ENCODE data around the gene FRAT2.

The FRAT2 gene

GRCh38 chr10:97367126-97367649 is 32.7 kb upstream of the FRAT2 start:
- Histone ChIP-seq H3K36me3 (ENCODE audit: insufficient read depth, low read length) (peaks cover 90% of the 10 kb centered on the region), H3K27me3 (ENCODE audit: insufficient read depth, low read length) (no peaks in the 10 kb centered on the region), H3K9ac (ENCODE audit: low read depth, low read length) (no peak overlapping the region), H3K4me1 (ENCODE audit: insufficient read depth, low read length) (no peaks in the 10 kb centered on the region), H3K27ac (ENCODE audit: low read depth, low read length) (no peak overlapping the region), H3K4me3 (ENCODE audit: low read length) (no peak overlapping the region), H3K9me3 (ENCODE audit: insufficient read depth, low read depth, low read length) (no peaks in the 10 kb centered on the region)
- 95% methylated on average over 10 of the region's 12 CpGs for WGBS

- H3K4me3 ChIP-seq (ENCODE audit: low read length) = no peak overlapping the region
- H3K36me3 ChIP-seq (ENCODE audit: insufficient read depth, low read length) = peaks cover 87% of the 10 kb centered on the region
- H3K27ac ChIP-seq (ENCODE audit: low read depth, low read length) = no peak overlapping the region
- H3K9me3 ChIP-seq (ENCODE audit: insufficient read depth, low read depth, low read length) = no peaks in the 10 kb centered on the region
- WGBS = 95% methylated on average over 11 of the region's 11 CpGs
- no peaks in the 10 kb centered on the region for H3K27me3 ChIP-seq (ENCODE audit: insufficient read depth, low read length)
- H3K4me1 ChIP-seq (ENCODE audit: insufficient read depth, low read length) = no peaks in the 10 kb centered on the region
- H3K9ac ChIP-seq (ENCODE audit: low read depth, low read length) = no peak overlapping the region
Measured at GRCh38 chr10:97366572-97366971, 32.0 kb upstream of the FRAT2 start.

- Histone ChIP-seq H3K9me3 (ENCODE audit: insufficient read depth, low read depth, low read length) (no peaks in the 10 kb centered on the region), H3K27ac (ENCODE audit: low read depth, low read length) (no peak overlapping the region), H3K27me3 (ENCODE audit: insufficient read depth, low read length) (no peaks in the 10 kb centered on the region), H3K4me1 (ENCODE audit: insufficient read depth, low read length) (no peaks in the 10 kb centered on the region), H3K9ac (ENCODE audit: low read depth, low read length) (no peak overlapping the region), H3K4me3 (ENCODE audit: low read length) (no peak overlapping the region), H3K36me3 (ENCODE audit: insufficient read depth, low read length) (peaks cover 87% of the 10 kb centered on the region)
- WGBS = 97% methylated on average over 16 of the region's 19 CpGs
Measured at GRCh38 chr10:97365761-97366351, 31.3 kb upstream of the FRAT2 start.

GRCh38 chr10:97363071-97363470 is 28.5 kb upstream of the FRAT2 start:
- no peaks in the 10 kb centered on the region for H3K27me3 ChIP-seq (ENCODE audit: insufficient read depth, low read length)
- peaks cover 90% of the 10 kb centered on the region for H3K36me3 ChIP-seq (ENCODE audit: insufficient read depth, low read length)
- no peaks in the 10 kb centered on the region for H3K9me3 ChIP-seq (ENCODE audit: insufficient read depth, low read depth, low read length)
- H3K4me3 ChIP-seq (ENCODE audit: low read length) = no peak overlapping the region
- no peak overlapping the region for H3K9ac ChIP-seq (ENCODE audit: low read depth, low read length)
- no peak overlapping the region for H3K27ac ChIP-seq (ENCODE audit: low read depth, low read length)
- no peaks in the 10 kb centered on the region for H3K4me1 ChIP-seq (ENCODE audit: insufficient read depth, low read length)
- WGBS = 98% methylated on average over 4 of the region's 4 CpGs

GRCh38 chr10:97362310-97363033 is 27.9 kb upstream of the FRAT2 start:
- no peak overlapping the region for H3K9ac ChIP-seq (ENCODE audit: low read depth, low read length)
- peaks cover 89% of the 10 kb centered on the region for H3K36me3 ChIP-seq (ENCODE audit: insufficient read depth, low read length)
- 89% methylated on average over 11 of the region's 11 CpGs for WGBS
- no peak overlapping the region for H3K4me3 ChIP-seq (ENCODE audit: low read length)
- no peaks in the 10 kb centered on the region for H3K4me1 ChIP-seq (ENCODE audit: insufficient read depth, low read length)
- H3K27me3 ChIP-seq (ENCODE audit: insufficient read depth, low read length) = no peaks in the 10 kb centered on the region
- H3K9me3 ChIP-seq (ENCODE audit: insufficient read depth, low read depth, low read length) = no peaks in the 10 kb centered on the region
- no peak overlapping the region for H3K27ac ChIP-seq (ENCODE audit: low read depth, low read length)

GRCh38 chr10:97361537-97361901 is 27.0 kb upstream of the FRAT2 start:
- Histone ChIP-seq H3K36me3 (ENCODE audit: insufficient read depth, low read length) (peaks cover 89% of the 10 kb centered on the region), H3K27me3 (ENCODE audit: insufficient read depth, low read length) (no peaks in the 10 kb centered on the region)
- 96% methylated on average over 11 of the region's 11 CpGs for WGBS

GRCh38 chr10:97360705-97361536 is 26.4 kb upstream of the FRAT2 start:
- H3K4me3 ChIP-seq (ENCODE audit: low read length) = no peak overlapping the region
- no peaks in the 10 kb centered on the region for H3K4me1 ChIP-seq (ENCODE audit: insufficient read depth, low read length)
- no peaks in the 10 kb centered on the region for H3K27me3 ChIP-seq (ENCODE audit: insufficient read depth, low read length)
- no peak overlapping the region for H3K27ac ChIP-seq (ENCODE audit: low read depth, low read length)
- H3K9me3 ChIP-seq (ENCODE audit: insufficient read depth, low read depth, low read length) = no peaks in the 10 kb centered on the region
- no peak overlapping the region for H3K9ac ChIP-seq (ENCODE audit: low read depth, low read length)
- 95% methylated on average over 11 of the region's 11 CpGs for WGBS
- H3K36me3 ChIP-seq (ENCODE audit: insufficient read depth, low read length) = peaks cover 89% of the 10 kb centered on the region

More at GRCh38 chr10:97361537-97361901, 27.0 kb upstream of the FRAT2 start:
- Histone ChIP-seq H3K9ac (ENCODE audit: low read depth, low read length) (no peak overlapping the region), H3K4me1 (ENCODE audit: insufficient read depth, low read length) (no peaks in the 10 kb centered on the region), H3K9me3 (ENCODE audit: insufficient read depth, low read depth, low read length) (no peaks in the 10 kb centered on the region), H3K4me3 (ENCODE audit: low read length) (no peak overlapping the region), H3K27ac (ENCODE audit: low read depth, low read length) (no peak overlapping the region)

- Histone ChIP-seq H3K27me3 (ENCODE audit: insufficient read depth, low read length) (no peaks in the 10 kb centered on the region), H3K36me3 (ENCODE audit: insufficient read depth, low read length) (peaks cover 82% of the 10 kb centered on the region), H3K9me3 (ENCODE audit: insufficient read depth, low read depth, low read length) (no peaks in the 10 kb centered on the region), H3K27ac (ENCODE audit: low read depth, low read length) (no peak overlapping the region), H3K4me1 (ENCODE audit: insufficient read depth, low read length) (no peaks in the 10 kb centered on the region), H3K9ac (ENCODE audit: low read depth, low read length) (no peak overlapping the region), H3K4me3 (ENCODE audit: low read length) (no peak overlapping the region)
- 96% methylated on average over 3 of the region's 3 CpGs for WGBS
Measured at GRCh38 chr10:97358781-97359180, 24.3 kb upstream of the FRAT2 start.

GRCh38 chr10:97358349-97358748 is 23.8 kb upstream of the FRAT2 start:
- H3K4me3 ChIP-seq (ENCODE audit: low read length) = no peak overlapping the region
- no peak overlapping the region for H3K27ac ChIP-seq (ENCODE audit: low read depth, low read length)
- H3K9ac ChIP-seq (ENCODE audit: low read depth, low read length) = no peak overlapping the region
- peaks cover 78% of the 10 kb centered on the region for H3K36me3 ChIP-seq (ENCODE audit: insufficient read depth, low read length)
- H3K9me3 ChIP-seq (ENCODE audit: insufficient read depth, low read depth, low read length) = no peaks in the 10 kb centered on the region
- H3K4me1 ChIP-seq (ENCODE audit: insufficient read depth, low read length) = no peaks in the 10 kb centered on the region
- no peaks in the 10 kb centered on the region for H3K27me3 ChIP-seq (ENCODE audit: insufficient read depth, low read length)
- 100% methylated on average over 3 of the region's 4 CpGs for WGBS

- H3K4me1 ChIP-seq (ENCODE audit: insufficient read depth, low read length) = no peaks in the 10 kb centered on the region
- WGBS = 80% methylated on average over 7 of the region's 7 CpGs
- no peaks in the 10 kb centered on the region for H3K27me3 ChIP-seq (ENCODE audit: insufficient read depth, low read length)
- H3K36me3 ChIP-seq (ENCODE audit: insufficient read depth, low read length) = peaks cover 67% of the 10 kb centered on the region
- no peak overlapping the region for H3K27ac ChIP-seq (ENCODE audit: low read depth, low read length)
- no peak overlapping the region for H3K9ac ChIP-seq (ENCODE audit: low read depth, low read length)
- no peak overlapping the region for H3K4me3 ChIP-seq (ENCODE audit: low read length)
- no peaks in the 10 kb centered on the region for H3K9me3 ChIP-seq (ENCODE audit: insufficient read depth, low read depth, low read length)
Measured at GRCh38 chr10:97356918-97357317, 22.4 kb upstream of the FRAT2 start.

GRCh38 chr10:97356318-97356914 is 21.9 kb upstream of the FRAT2 start:
- H3K9me3 ChIP-seq (ENCODE audit: insufficient read depth, low read depth, low read length) = no peaks in the 10 kb centered on the region
- no peak overlapping the region for H3K4me3 ChIP-seq (ENCODE audit: low read length)
- peaks cover 66% of the 10 kb centered on the region for H3K36me3 ChIP-seq (ENCODE audit: insufficient read depth, low read length)
- H3K9ac ChIP-seq (ENCODE audit: low read depth, low read length) = no peak overlapping the region
- 96% methylated on average over 6 of the region's 6 CpGs for WGBS
- H3K27ac ChIP-seq (ENCODE audit: low read depth, low read length) = no peak overlapping the region
- H3K4me1 ChIP-seq (ENCODE audit: insufficient read depth, low read length) = no peaks in the 10 kb centered on the region
- H3K27me3 ChIP-seq (ENCODE audit: insufficient read depth, low read length) = no peaks in the 10 kb centered on the region
